Glutamatergic neuron (in vitro differentiated cells): ENCODE measurements around the gene DQX1. TPM values are rescaled to one million over a fixed set of nuclear protein-coding genes. Genes with fewer than 3 reads are reported as not detected.

Experiments
- DNase-seq: peaks from one replicate; pipeline ENCODE4 v3.0.0; 2022
- H3K27ac Mint-ChIP-seq: one replicate; pipeline ENCODE4 v1.8.0; 2020; ENCODE audit warnings: mild to moderate bottlenecking, mixed read lengths, inconsistent platforms; ENCODE audit not compliant: unreplicated experiment
- H3K27me3 Mint-ChIP-seq: one replicate; pipeline ENCODE4 v1.8.0; 2020; ENCODE audit warnings: mild to moderate bottlenecking, moderate library complexity, mixed read lengths, inconsistent platforms; ENCODE audit not compliant: unreplicated experiment
- H3K36me3 Mint-ChIP-seq: one replicate; pipeline ENCODE4 v1.8.0; 2020; ENCODE audit warnings: mild to moderate bottlenecking, mixed read lengths, inconsistent platforms; ENCODE audit not compliant: unreplicated experiment
- H3K4me1 Mint-ChIP-seq: one replicate; pipeline ENCODE4 v1.8.0; 2020; ENCODE audit warnings: mild to moderate bottlenecking, low read depth, mixed read lengths, inconsistent platforms; ENCODE audit not compliant: unreplicated experiment
- H3K4me3 Mint-ChIP-seq: one replicate; pipeline ENCODE4 v1.8.0; 2020; ENCODE audit warnings: mild to moderate bottlenecking, mixed read lengths, inconsistent platforms; ENCODE audit not compliant: unreplicated experiment
- H3K9me3 Mint-ChIP-seq: one replicate; pipeline ENCODE4 v1.8.0; 2020; ENCODE audit warnings: mild to moderate bottlenecking, moderate library complexity, mixed read lengths, inconsistent platforms; ENCODE audit not compliant: unreplicated experiment
- CTCF ChIP-seq: fragments of 200-600 bp; sonication (generic); IDR thresholded peaks from one replicate; pipeline ENCODE4 v1.5.0; 2021; ENCODE audit not compliant: partially characterized antibody, unreplicated experiment
- total RNA-seq: library from RNA; stranded (reverse); fragmentation: NEBNext Ultra II Directional; extraction: Animal tissue kit (Norgen Biotek cat#: 25700); gene quantifications from one replicate; pipeline ENCODE4 v1.2.1, GENCODE V29; 2021; ENCODE audit not compliant: unreplicated experiment

DQX1 gene
- total RNA-seq, 1 donor from 2014 or later = 0.91 TPM

- Mint-ChIP-seq H3K27ac (no peak overlapping the region), H3K4me3 (peak overlapping the region; percentile 23), H3K27me3 (peaks cover 18% of the 10 kb centered on the region), H3K9me3 (peaks cover 12% of the 10 kb centered on the region), H3K4me1 (peaks cover 27% of the 10 kb centered on the region), H3K36me3 (peaks cover 6% of the 10 kb centered on the region)
- TF ChIP-seq CTCF = no peak
- DNase-seq = no peak
These were observed 20.0 kb upstream of the DQX1 start for GRCh38 chr2:74546004-74546403.

GRCh38 chr2:74544634-74545033 is 18.6 kb upstream of the DQX1 start:
- Mint-ChIP-seq H3K36me3 (peaks cover 6% of the 10 kb centered on the region), H3K4me3 (no peak overlapping the region), H3K9me3 (peaks cover 12% of the 10 kb centered on the region), H3K4me1 (peaks cover 16% of the 10 kb centered on the region), H3K27ac (no peak overlapping the region), H3K27me3 (peaks cover 11% of the 10 kb centered on the region)
- no peak for DNase-seq
- no peak for TF ChIP-seq CTCF

- Mint-ChIP-seq H3K4me3 (no peak overlapping the region), H3K36me3 (peaks cover 11% of the 10 kb centered on the region), H3K27ac (no peak overlapping the region), H3K27me3 (peaks cover 4% of the 10 kb centered on the region), H3K4me1 (peaks cover 8% of the 10 kb centered on the region), H3K9me3 (peaks cover 7% of the 10 kb centered on the region)
- TF ChIP-seq CTCF = no peak
- no peak for DNase-seq
These were observed 16.9 kb upstream of the DQX1 start for GRCh38 chr2:74542978-74543377.

- Mint-ChIP-seq H3K27me3 (peaks cover 3% of the 10 kb centered on the region), H3K27ac (no peak overlapping the region), H3K9me3 (peaks cover 5% of the 10 kb centered on the region), H3K4me3 (no peak overlapping the region), H3K36me3 (peaks cover 11% of the 10 kb centered on the region), H3K4me1 (no peaks in the 10 kb centered on the region)
- DNase-seq = no peak
- TF ChIP-seq CTCF = no peak
These were observed 14.3 kb upstream of the DQX1 start for GRCh38 chr2:74540291-74540690.

- TF ChIP-seq CTCF = no peak
- H3K36me3 Mint-ChIP-seq = peaks cover 11% of the 10 kb centered on the region
- no peak overlapping the region for H3K27ac Mint-ChIP-seq
- peaks cover 6% of the 10 kb centered on the region for H3K9me3 Mint-ChIP-seq
- H3K4me1 Mint-ChIP-seq = no peaks in the 10 kb centered on the region
- DNase-seq = no peak
- peaks cover 2% of the 10 kb centered on the region for H3K27me3 Mint-ChIP-seq
- no peak overlapping the region for H3K4me3 Mint-ChIP-seq
These were observed 12.9 kb upstream of the DQX1 start for GRCh38 chr2:74538881-74539339.
